T-helper 1 cell treated with Interleukin-12 subunit alpha and Interleukin-12 subunit beta and Interleukin-4 antibody, amounts not matched to agents 30 ng/mL and 1 ng/mL, for 36 hours (primary cell): ENCODE data around the gene DGAT2. TPM values are rescaled to one million over a fixed set of nuclear protein-coding genes. Genes with fewer than 3 reads are reported as not detected.

Experiments
- intact Hi-C: fragments of 100-400 bp; cut with micrococcal nuclease; formaldehyde crosslinking; loops from one replicate; pipeline ENCODE4 v1.15.1; 2024
- total RNA-seq: library from RNA; stranded (reverse); gene quantifications from 2 replicates; pipeline ENCODE4 v1.2.3, GENCODE V29; 2022

DGAT2 gene
- total RNA-seq, 1 donor from 2014 or later, result 8.0 TPM

GRCh38 chr11:75800728-75801361 is 32.3 kb downstream of the DGAT2 start:
- intact Hi-C loops, result no loop called here

DNA sequence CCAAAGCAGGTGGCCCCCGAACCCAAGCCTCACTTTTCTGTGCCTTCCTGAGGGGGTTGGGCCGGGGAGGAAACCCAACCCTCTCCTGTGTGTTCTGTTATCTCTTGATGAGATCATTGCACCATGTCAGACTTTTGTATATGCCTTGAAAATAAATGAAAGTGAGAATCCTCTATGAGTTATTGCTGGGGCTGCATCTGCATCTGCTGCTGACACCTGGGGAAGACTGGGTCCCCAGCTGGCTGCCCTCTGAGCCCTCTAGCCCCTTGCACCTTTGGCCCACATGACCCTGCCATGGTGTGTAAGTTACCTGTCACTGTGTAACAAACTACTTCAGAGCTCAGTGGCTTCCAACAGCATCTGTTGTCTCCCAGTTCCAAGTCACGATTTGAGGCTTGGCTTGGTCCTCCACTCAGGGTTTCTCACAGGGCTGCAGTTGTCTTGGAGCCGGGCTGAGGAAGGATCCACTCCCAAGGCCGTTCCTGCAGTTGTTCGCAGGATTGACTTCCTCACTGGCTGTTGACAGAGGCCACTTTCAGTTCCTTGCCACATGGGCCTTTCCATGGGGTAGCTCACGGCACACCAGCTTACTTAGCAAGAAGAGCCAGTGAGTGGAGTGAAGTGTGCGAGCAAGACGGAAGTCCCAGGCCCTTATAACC is 32.9 kb downstream of the DGAT2 start:
- intact Hi-C loops, result loop anchor here (2.0 kb wide), 1 partner anchor 33 kb away; the partner anchor contains the start of gene DGAT2

DNA sequence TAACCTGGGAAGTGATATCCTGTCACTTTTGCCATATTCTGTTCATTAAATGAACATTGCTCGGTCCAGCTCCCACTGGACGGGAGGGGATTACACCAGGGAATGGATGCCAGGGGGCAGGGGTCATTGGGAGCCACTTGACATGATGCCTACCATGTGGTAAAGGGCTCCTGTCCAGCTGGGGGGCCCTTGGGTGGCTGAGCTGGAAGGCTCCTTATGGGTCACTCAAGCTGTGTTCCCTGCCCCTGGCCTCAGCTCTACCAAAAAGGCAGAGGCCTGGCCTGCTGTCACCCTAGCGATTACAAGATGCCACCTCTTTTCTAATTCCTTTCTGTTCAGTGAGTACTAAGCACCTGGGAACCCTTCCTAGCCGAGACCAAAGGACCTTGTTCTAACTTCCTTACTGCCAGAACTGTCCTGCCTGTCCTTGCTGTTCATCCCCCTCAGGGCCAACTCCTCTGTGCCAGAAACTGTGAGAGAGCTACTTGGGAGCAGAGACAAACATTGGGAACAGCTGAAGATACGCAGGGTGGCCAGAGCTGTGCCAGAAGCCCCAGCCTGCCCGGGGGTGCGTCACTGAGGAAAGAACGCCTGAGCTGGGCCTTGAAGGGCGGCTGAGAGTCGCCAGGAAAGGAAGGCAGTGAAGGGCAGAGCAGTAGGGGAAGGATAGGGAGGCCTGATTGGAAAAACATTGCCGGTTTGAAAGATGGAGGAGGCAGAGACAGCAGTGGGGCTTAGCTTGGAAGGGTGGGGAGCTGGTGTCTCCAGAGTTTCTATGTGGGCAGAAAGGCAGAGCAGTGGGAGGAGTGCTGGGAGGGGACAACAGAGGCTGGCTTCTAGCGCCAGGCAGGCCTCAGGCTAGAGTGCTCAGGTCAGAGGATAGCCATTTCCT is 33.7 kb downstream of the DGAT2 start:
- intact Hi-C loops, result loop anchor here (2.0 kb wide), 1 partner anchor 33 kb away; the partner anchor contains the start of gene DGAT2

DNA sequence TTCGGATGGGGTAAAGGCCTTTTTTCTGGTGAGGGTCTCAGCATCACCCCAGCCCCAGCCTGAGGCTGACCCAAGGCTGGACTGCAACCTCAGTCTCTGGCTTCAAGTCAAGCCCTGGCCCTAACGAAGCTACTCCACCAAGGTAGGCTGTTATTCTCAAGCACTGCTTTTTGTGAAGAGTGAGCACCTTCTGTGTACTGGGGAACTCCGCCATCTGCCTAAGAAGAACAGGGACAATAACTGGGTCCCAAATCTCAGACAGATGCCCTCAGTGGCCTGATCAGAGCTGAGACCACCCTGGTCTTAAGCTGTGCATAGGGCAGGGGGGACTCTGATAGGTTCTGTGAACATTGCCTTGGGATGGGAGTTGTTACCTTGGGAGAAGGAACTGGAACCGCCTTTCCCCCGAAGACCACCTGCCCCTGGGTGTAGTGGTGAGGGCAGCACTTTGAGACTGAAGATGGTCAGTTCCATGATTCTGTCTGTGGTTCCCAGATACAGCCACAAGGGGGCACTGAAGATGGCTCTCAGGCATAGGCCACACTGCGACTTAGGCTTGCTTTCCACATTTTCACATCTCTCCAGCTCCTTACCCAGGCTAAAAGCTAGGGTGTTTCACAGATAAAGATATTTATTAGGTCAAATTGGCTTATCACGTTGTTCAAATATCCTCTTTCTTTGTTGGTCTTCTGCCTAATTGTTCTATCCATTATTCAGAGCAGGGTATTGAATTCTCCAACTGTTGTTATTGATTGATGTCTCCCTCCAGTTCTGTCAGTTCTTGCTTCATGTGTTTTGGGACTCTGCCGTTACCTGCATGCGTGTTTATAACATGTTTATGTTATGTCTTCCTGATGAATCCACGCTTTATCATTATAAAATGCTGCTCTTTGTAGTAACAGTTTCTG is 34.6 kb downstream of the DGAT2 start:
- intact Hi-C loops, result loop anchor here (1.0 to 2.0 kb wide), 6 partner anchors 11 to 515 kb away; partner anchors contain the start of gene DGAT2

DNA sequence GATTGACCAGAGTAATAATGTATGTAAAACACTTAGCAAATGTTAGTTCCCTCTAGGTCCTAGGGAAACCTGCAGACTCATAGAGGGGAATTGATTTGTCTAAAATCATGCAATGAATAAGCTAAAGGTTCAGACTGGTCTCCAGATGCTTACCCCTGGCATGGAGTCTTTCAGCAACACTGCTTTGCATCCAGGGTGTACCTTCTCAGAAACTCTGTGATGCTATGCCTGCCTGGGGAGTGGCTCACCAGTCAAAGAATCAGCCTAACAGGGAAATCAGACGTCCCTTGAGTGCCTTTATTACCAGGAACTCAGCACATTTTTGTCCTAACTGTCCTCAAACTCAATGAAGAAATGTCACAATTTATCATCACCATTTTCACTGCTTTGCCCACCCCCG is 40.5 kb downstream of the DGAT2 start:
- intact Hi-C loops, result no loop called here

GRCh38 chr11:75809991-75810390 is 41.4 kb downstream of the DGAT2 start:
- intact Hi-C loops, result loop anchor here (5.0 to 10.0 kb wide), 2 partner anchors 1218 to 1415 kb away; partner anchors contain the start of genes PGM2L1 and POLD3

GRCh38 chr11:75810637-75811390 is 42.2 kb downstream of the DGAT2 start:
- intact Hi-C loops, result loop anchor here (5.0 to 10.0 kb wide), 2 partner anchors 1219 to 1416 kb away; partner anchors contain the start of genes PGM2L1 and POLD3

GRCh38 chr11:75811485-75811884 is 42.9 kb downstream of the DGAT2 start:
- intact Hi-C loops, result loop anchor here (5.0 to 10.0 kb wide), 2 partner anchors 1219 to 1417 kb away; partner anchors contain the start of genes PGM2L1 and POLD3

DNA sequence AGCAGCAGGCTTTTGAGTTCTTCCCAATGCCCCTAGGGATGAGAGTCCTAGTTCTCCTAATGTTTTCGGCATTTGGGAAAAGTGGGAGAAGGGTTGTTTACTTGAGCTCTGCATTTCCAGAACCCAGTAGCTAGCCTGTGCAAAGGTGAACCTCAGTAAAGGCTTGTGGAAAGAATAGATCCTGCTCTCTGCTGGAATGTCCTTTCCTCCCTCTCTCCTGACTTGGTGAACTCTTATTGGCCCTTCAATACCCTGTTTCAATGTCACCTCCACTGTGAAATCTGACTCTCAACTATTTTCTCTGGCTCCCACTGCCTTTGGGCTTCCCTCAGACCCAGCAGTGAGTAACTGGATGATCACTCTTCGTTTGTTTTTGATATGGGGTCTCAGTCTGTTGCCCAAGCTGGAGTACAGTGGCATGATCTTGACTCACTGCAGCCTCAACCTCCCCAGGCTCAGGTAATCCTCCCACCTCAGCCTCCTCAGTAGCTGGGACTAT is 44.0 kb downstream of the DGAT2 start:
- intact Hi-C loops, result loop anchor here (5.0 to 10.0 kb wide), 2 partner anchors 1220 to 1418 kb away; partner anchors contain the start of genes PGM2L1 and POLD3

DNA sequence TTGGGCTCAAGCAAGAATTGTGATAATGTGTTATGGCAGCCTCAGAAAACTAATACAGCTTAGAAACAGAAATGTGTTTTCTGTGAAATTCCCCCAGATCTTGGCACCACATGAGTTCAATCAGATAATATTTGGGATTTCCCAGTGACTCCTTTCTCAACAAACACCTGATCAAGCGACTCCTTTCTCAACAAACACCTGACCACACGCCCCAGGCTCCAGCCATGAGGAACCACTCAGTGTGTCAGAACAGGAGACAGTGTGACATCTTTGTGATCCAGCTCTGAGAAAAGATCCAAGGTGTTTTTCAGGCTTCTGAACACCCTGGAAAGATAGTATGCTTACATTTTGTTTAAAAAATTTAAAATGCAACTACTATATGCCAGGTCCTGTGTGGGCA is 44.5 kb downstream of the DGAT2 start:
- intact Hi-C loops, result loop anchor here (5.0 to 10.0 kb wide), 2 partner anchors 1221 to 1418 kb away; partner anchors contain the start of genes PGM2L1 and POLD3

GRCh38 chr11:75813622-75814039 is 45.1 kb downstream of the DGAT2 start:
- intact Hi-C loops, result loop anchor here (1.0 to 10.0 kb wide), 3 partner anchors 10 to 1419 kb away; partner anchors contain the start of genes PGM2L1 and POLD3

DNA sequence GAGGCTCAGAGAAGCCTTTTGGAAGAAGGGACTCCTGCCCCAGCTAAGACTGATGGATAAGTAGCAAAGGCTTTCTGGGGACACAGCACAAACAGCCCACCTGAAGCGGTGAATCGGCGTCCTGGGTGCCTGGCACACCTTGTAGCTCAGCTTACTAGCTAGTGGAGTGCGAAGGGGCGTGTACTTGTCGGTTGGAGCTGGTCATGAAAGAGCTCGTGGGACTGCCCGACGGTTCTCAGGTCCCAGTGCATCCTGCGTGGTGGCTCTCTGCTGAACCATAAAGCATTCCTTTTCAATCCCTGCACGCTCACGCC is 45.7 kb downstream of the DGAT2 start:
- intact Hi-C loops, result loop anchor here (1.0 to 10.0 kb wide), 3 partner anchors 11 to 1420 kb away; partner anchors contain the start of genes PGM2L1 and POLD3

DNA sequence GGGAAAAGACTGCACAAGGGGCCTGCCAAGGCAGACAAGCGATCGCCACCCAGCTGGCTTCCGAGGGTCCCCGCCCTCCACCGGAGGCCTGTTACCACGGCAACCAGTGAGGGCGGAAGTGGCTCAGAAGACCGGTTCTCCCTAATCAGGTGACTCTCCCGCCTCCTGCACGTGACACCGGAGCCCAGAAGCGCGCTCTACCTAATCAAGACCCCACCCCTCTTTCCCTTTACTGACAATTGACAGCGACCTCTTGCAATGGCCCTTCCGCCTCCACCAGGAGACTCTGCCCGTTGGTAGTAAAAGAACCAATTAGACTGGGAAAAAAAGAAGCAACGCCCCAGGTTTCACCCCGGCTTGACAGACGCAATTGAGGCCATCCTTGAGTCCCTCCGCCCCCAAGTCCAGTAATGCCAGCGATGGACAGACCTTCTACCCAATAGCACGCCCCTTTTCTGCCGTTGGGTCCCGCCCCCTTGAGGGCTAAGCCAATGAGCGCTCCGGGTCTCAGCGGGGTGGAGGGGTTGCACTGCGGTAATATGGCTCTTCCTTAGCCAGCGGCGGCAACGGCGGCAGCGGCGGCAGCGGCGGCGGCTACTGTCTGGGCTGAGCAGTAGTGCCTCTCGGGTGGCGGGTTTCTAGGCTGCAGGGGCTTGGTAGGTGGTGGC is 46.2 kb downstream of the DGAT2 start, which contains the start of gene UVRAG:
Gene UVRAG (plus strand): TSS at position 534 of the 668 bp plus-strand sequence. CDS start 198 bp downstream, outside the sequence.
- intact Hi-C loops, result loop anchor here (1.0 to 10.0 kb wide), 10 partner anchors 9 to 1420 kb away; partner anchors contain the start of genes DGAT2, GVQW3, PGM2L1 and POLD3

- intact Hi-C loops, result loop anchor here (1.0 to 10.0 kb wide), 8 partner anchors 9 to 1421 kb away; partner anchors contain the start of genes DGAT2, GVQW3, PGM2L1 and RPS3
These were observed 47.0 kb downstream of the DGAT2 start for GRCh38 chr11:75815345-75816168.

DNA sequence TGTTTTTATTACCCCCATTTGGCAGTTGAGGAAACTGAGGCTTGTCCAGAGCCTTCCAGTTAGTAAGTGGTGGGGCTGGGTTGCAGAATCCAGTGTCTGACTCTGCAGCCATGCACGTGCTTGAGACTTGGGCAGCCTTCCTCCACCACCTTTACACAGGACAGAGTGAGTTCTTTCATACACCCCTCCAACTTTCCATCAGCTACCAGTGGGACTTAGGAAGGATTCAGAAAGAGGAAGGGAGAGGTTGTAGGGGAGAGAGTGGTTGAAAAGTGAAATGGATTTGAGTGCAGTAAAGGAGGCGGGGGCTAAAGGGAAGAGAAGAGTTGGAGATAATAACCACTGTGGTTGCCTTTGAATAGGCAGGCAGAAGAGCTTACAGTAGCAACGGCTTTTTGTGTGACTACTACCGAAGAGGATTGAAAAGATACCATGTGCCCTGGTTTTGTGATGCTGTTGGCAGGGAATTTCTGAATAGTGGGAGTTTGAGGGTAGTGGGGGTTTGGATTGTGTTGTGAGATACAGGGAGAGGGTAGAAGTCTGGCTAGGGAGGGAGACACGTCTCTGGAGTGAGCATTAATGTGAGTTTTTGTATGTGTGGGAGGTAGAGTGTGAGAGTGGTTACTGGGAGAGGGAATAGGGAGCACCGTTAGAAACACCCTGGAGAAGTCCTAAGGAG is 48.1 kb downstream of the DGAT2 start:
- intact Hi-C loops, result loop anchor here (10.0 kb wide), 1 partner anchor 1422 kb away; the partner anchor contains the start of gene PGM2L1

- intact Hi-C loops, result no loop called here
These were observed 52.1 kb downstream of the DGAT2 start for GRCh38 chr11:75820645-75821044.

GRCh38 chr11:75821202-75821601 is 52.6 kb downstream of the DGAT2 start:
- intact Hi-C loops, result no loop called here
